BLaER1 (cell line): ENCODE data around the gene MYRFL.

Source experiments
- H3K27ac ChIP-seq: shearing (Covaris generic); formaldehyde crosslinking; 2 replicates; pipeline ENCODE4 v1.8.1; 2022
- H3K27me3 ChIP-seq: shearing (Covaris generic); formaldehyde crosslinking; 2 replicates; pipeline ENCODE4 v1.8.1; 2022
- H3K36me3 ChIP-seq: shearing (Covaris generic); formaldehyde crosslinking; 2 replicates; pipeline ENCODE4 v1.8.1; 2022
- H3K4me1 ChIP-seq: shearing (Covaris generic); formaldehyde crosslinking; 2 replicates; pipeline ENCODE4 v1.8.1; 2022
- H3K4me2 ChIP-seq: shearing (Covaris generic); formaldehyde crosslinking; 2 replicates; pipeline ENCODE4 v1.8.1; 2022
- H3K4me3 ChIP-seq: shearing (Covaris generic); formaldehyde crosslinking; 2 replicates; pipeline ENCODE4 v1.8.1; 2022
- H3K9ac ChIP-seq: shearing (Covaris generic); formaldehyde crosslinking; 2 replicates; pipeline ENCODE4 v1.8.1; 2022
- H3K9me3 ChIP-seq: shearing (Covaris generic); formaldehyde crosslinking; 2 replicates; pipeline ENCODE4 v1.8.1; 2022
- H4K20me1 ChIP-seq: shearing (Covaris generic); formaldehyde crosslinking; 2 replicates; pipeline ENCODE4 v1.8.1; 2022
- Cebpa-rat ChIP-seq: shearing (Covaris generic); IDR thresholded peaks from 2 replicates; pipeline ENCODE4 v1.8.1; 2022

Gene MYRFL

GRCh38 chr12:69886715-69887114 is 61.7 kb downstream of the MYRFL start:
- no peaks in the 10 kb centered on the region for H4K20me1 ChIP-seq
- TF ChIP-seq Cebpa-rat = no peak
- H3K36me3 ChIP-seq = no peaks in the 10 kb centered on the region
- no peak overlapping the region for H3K27ac ChIP-seq
- no peak overlapping the region for H3K4me2 ChIP-seq
- H3K9me3 ChIP-seq = no peaks in the 10 kb centered on the region
- no peak overlapping the region for H3K4me3 ChIP-seq
- no peaks in the 10 kb centered on the region for H3K4me1 ChIP-seq
- H3K27me3 ChIP-seq = no peaks in the 10 kb centered on the region
- no peak overlapping the region for H3K9ac ChIP-seq

- Histone ChIP-seq H3K27me3 (no peaks in the 10 kb centered on the region), H3K4me2 (no peak overlapping the region), H3K9ac (no peak overlapping the region), H3K27ac (no peak overlapping the region), H3K4me3 (no peak overlapping the region), H3K4me1 (no peaks in the 10 kb centered on the region), H3K9me3 (no peaks in the 10 kb centered on the region), H4K20me1 (no peaks in the 10 kb centered on the region), H3K36me3 (no peaks in the 10 kb centered on the region)
- no peak for TF ChIP-seq Cebpa-rat
Observed at GRCh38 chr12:69888901-69889300, 63.9 kb downstream of the MYRFL start.

GRCh38 chr12:69894800-69895383 is 69.9 kb downstream of the MYRFL start:
- H3K9me3 ChIP-seq = no peaks in the 10 kb centered on the region
- no peaks in the 10 kb centered on the region for H3K27me3 ChIP-seq
- H4K20me1 ChIP-seq = no peaks in the 10 kb centered on the region
- no peak overlapping the region for H3K4me2 ChIP-seq
- TF ChIP-seq Cebpa-rat = no peak
- H3K4me1 ChIP-seq = no peaks in the 10 kb centered on the region
- H3K4me3 ChIP-seq = no peak overlapping the region
- no peaks in the 10 kb centered on the region for H3K36me3 ChIP-seq
- no peak overlapping the region for H3K27ac ChIP-seq
- no peak overlapping the region for H3K9ac ChIP-seq

GRCh38 chr12:69896653-69897381 is 71.8 kb downstream of the MYRFL start:
- no peaks in the 10 kb centered on the region for H3K9me3 ChIP-seq
- no peak overlapping the region for H3K27ac ChIP-seq
- peaks cover 15% of the 10 kb centered on the region for H3K4me1 ChIP-seq
- no peaks in the 10 kb centered on the region for H4K20me1 ChIP-seq
- H3K4me2 ChIP-seq = no peak overlapping the region
- TF ChIP-seq Cebpa-rat = no peak
- no peak overlapping the region for H3K4me3 ChIP-seq
- no peaks in the 10 kb centered on the region for H3K36me3 ChIP-seq
- no peak overlapping the region for H3K9ac ChIP-seq
- H3K27me3 ChIP-seq = no peaks in the 10 kb centered on the region

GRCh38 chr12:69897744-69898143 is 72.7 kb downstream of the MYRFL start:
- no peak for TF ChIP-seq Cebpa-rat

GRCh38 chr12:69898236-69898635 is 73.2 kb downstream of the MYRFL start:
- no peak for TF ChIP-seq Cebpa-rat
- Histone ChIP-seq H3K9ac (no peak overlapping the region), H4K20me1 (no peaks in the 10 kb centered on the region), H3K9me3 (no peaks in the 10 kb centered on the region), H3K36me3 (no peaks in the 10 kb centered on the region), H3K27me3 (no peaks in the 10 kb centered on the region), H3K27ac (no peak overlapping the region), H3K4me2 (no peak overlapping the region), H3K4me1 (peaks cover 15% of the 10 kb centered on the region), H3K4me3 (no peak overlapping the region)

More at GRCh38 chr12:69897744-69898143, 72.7 kb downstream of the MYRFL start:
- Histone ChIP-seq H3K36me3 (no peaks in the 10 kb centered on the region), H3K9ac (no peak overlapping the region), H3K4me1 (peaks cover 15% of the 10 kb centered on the region), H3K27ac (no peak overlapping the region), H3K4me3 (no peak overlapping the region), H3K9me3 (no peaks in the 10 kb centered on the region), H4K20me1 (no peaks in the 10 kb centered on the region), H3K4me2 (no peak overlapping the region), H3K27me3 (no peaks in the 10 kb centered on the region)

GRCh38 chr12:69900720-69901131 is 75.7 kb downstream of the MYRFL start:
- H3K4me2 ChIP-seq = peak overlapping the region; percentile 38
- TF ChIP-seq Cebpa-rat = peak; percentile 97
- H3K27me3 ChIP-seq = no peaks in the 10 kb centered on the region
- no peak overlapping the region for H3K9ac ChIP-seq
- no peak overlapping the region for H3K4me3 ChIP-seq
- H4K20me1 ChIP-seq = no peaks in the 10 kb centered on the region
- no peaks in the 10 kb centered on the region for H3K36me3 ChIP-seq
- no peak overlapping the region for H3K27ac ChIP-seq
- H3K4me1 ChIP-seq = peaks cover 32% of the 10 kb centered on the region
- H3K9me3 ChIP-seq = no peaks in the 10 kb centered on the region

- no peaks in the 10 kb centered on the region for H4K20me1 ChIP-seq
- no peak overlapping the region for H3K27ac ChIP-seq
- no peak overlapping the region for H3K9ac ChIP-seq
- H3K4me2 ChIP-seq = peak overlapping the region; percentile 38
- no peaks in the 10 kb centered on the region for H3K27me3 ChIP-seq
- H3K4me1 ChIP-seq = peaks cover 38% of the 10 kb centered on the region
- no peaks in the 10 kb centered on the region for H3K9me3 ChIP-seq
- H3K36me3 ChIP-seq = no peaks in the 10 kb centered on the region
- H3K4me3 ChIP-seq = no peak overlapping the region
- TF ChIP-seq Cebpa-rat = no peak
Observed at GRCh38 chr12:69901221-69901905, 76.3 kb downstream of the MYRFL start.

GRCh38 chr12:69903548-69903947 is 78.5 kb downstream of the MYRFL start:
- Histone ChIP-seq H3K4me2 (no peak overlapping the region; the same call in 1 of the 2 replicates), H3K4me3 (no peak overlapping the region)
- no peak for TF ChIP-seq Cebpa-rat

GRCh38 chr12:69904777-69905176 is 79.8 kb downstream of the MYRFL start:
- Histone ChIP-seq H3K4me1 (peaks cover 59% of the 10 kb centered on the region), H3K27me3 (no peaks in the 10 kb centered on the region), H3K9ac (no peak overlapping the region), H3K4me2 (no peak overlapping the region), H4K20me1 (no peaks in the 10 kb centered on the region), H3K36me3 (no peaks in the 10 kb centered on the region), H3K9me3 (no peaks in the 10 kb centered on the region), H3K4me3 (no peak overlapping the region), H3K27ac (no peak overlapping the region)
- TF ChIP-seq Cebpa-rat = no peak

More at GRCh38 chr12:69903548-69903947, 78.5 kb downstream of the MYRFL start:
- peaks cover 51% of the 10 kb centered on the region for H3K4me1 ChIP-seq
- H3K9me3 ChIP-seq = no peaks in the 10 kb centered on the region
- no peaks in the 10 kb centered on the region for H3K36me3 ChIP-seq
- no peak overlapping the region for H3K9ac ChIP-seq
- H3K27me3 ChIP-seq = no peaks in the 10 kb centered on the region
- H4K20me1 ChIP-seq = no peaks in the 10 kb centered on the region
- H3K27ac ChIP-seq = no peak overlapping the region
